ENCODE measurements around the gene ADCY5.

ADCY5 gene

GRCh38 chr3:123285479-123285878 lies 163.4 kb downstream of the ADCY5 start:
- no peak for DNase-seq (ENCODE audit: low read depth)

GRCh38 chr3:123285066-123285465 lies 163.8 kb downstream of the ADCY5 start:
- DNase-seq (ENCODE audit: low read depth) = no peak

GRCh38 chr3:123284399-123285010 lies 164.4 kb downstream of the ADCY5 start:
- no peak for DNase-seq (ENCODE audit: low read depth)

- DNase-seq (ENCODE audit: low read depth) = no peak
Measured at GRCh38 chr3:123283657-123284398, 165.1 kb downstream of the ADCY5 start.

GRCh38 chr3:123283074-123283473 lies 165.8 kb downstream of the ADCY5 start:
- DNase-seq (ENCODE audit: low read depth) = no peak

GRCh38 chr3:123282461-123282860 lies 166.4 kb downstream of the ADCY5 start:
- DNase-seq (ENCODE audit: low read depth) = no peak

- no peak for DNase-seq (ENCODE audit: low read depth)
Measured at GRCh38 chr3:123281929-123282328, 167.0 kb downstream of the ADCY5 start.

GRCh38 chr3:123281406-123281805 lies 167.5 kb downstream of the ADCY5 start:
- DNase-seq (ENCODE audit: low read depth) = no peak

- DNase-seq (ENCODE audit: low read depth) = no peak
Measured at GRCh38 chr3:123279121-123279520, 169.8 kb downstream of the ADCY5 start.

- no peak for DNase-seq (ENCODE audit: low read depth)
Measured at GRCh38 chr3:123278446-123278845, 170.4 kb downstream of the ADCY5 start.

- DNase-seq (ENCODE audit: low read depth) = no peak
Measured at GRCh38 chr3:123277106-123277505, 171.8 kb downstream of the ADCY5 start.

- DNase-seq (ENCODE audit: low read depth) = no peak
Measured at GRCh38 chr3:123276346-123277006, 172.4 kb downstream of the ADCY5 start.

GRCh38 chr3:123275691-123276090 lies 173.2 kb downstream of the ADCY5 start:
- no peak for DNase-seq (ENCODE audit: low read depth)

GRCh38 chr3:123272547-123272946 lies 176.3 kb downstream of the ADCY5 start:
- no peak for DNase-seq (ENCODE audit: low read depth)

- DNase-seq (ENCODE audit: low read depth) = no peak
Measured at GRCh38 chr3:123271466-123272159, 177.3 kb downstream of the ADCY5 start.

GRCh38 chr3:123270818-123271217 lies 178.1 kb downstream of the ADCY5 start:
- no peak for DNase-seq (ENCODE audit: low read depth)

- no peak for DNase-seq (ENCODE audit: low read depth)
Measured at GRCh38 chr3:123267821-123268220, 181.1 kb downstream of the ADCY5 start.

- no peak for DNase-seq (ENCODE audit: low read depth)
Measured at GRCh38 chr3:123263941-123264340, 184.9 kb downstream of the ADCY5 start.

- no peak for DNase-seq (ENCODE audit: low read depth)
Measured at GRCh38 chr3:123262868-123263267, 186.0 kb downstream of the ADCY5 start.

- DNase-seq (ENCODE audit: low read depth) = no peak
Measured at GRCh38 chr3:123262226-123262625, 186.7 kb downstream of the ADCY5 start.

- no peak for DNase-seq (ENCODE audit: low read depth)
Measured at GRCh38 chr3:123261666-123262065, 187.2 kb downstream of the ADCY5 start.

GRCh38 chr3:123258811-123259420 lies 190.0 kb downstream of the ADCY5 start:
- peak; percentile 28 for DNase-seq (ENCODE audit: low read depth)
